G401 (cell line): Measurements from ENCODE around the gene CPM. TPM values are rescaled to one million over a fixed set of nuclear protein-coding genes. Genes with fewer than 3 reads are reported as not detected.
"Not testable (repeated sequence)": the region's sequence is repeated elsewhere in the genome, so short reads cannot be mapped to it uniquely, and the experiment has no call there.

Source experiments
- DNase-seq: peaks from one replicate; pipeline ENCODE4 v3.0.0-alpha.2; 2015; ENCODE audit warnings: low spot score
- in situ Hi-C: cut with HindIII; loops from 2 replicates; pipeline ENCODE4 v1.10.0; 2016; ENCODE audit warnings: low sequenced_read_pairs, mixed read lengths
- total RNA-seq: library from RNA; depleted of rRNA; stranded (reverse); fragments of >200 nt; shearing (Covaris generic); gene quantifications from 2 replicates; pipeline ENCODE4 v1.2.3, GENCODE V29; 2014

The CPM gene
- total RNA-seq, 1 experiment from 2014 or later: not detected

GRCh38 chr12:68841175-68841574 is 91.8 kb downstream of the CPM start:
- DNase-seq, in situ Hi-C loops: not testable (repeated sequence)

GRCh38 chr12:68839183-68840147 is 93.5 kb downstream of the CPM start:
- in situ Hi-C loops: no loop called here
- DNase-seq: no peak

DNA sequence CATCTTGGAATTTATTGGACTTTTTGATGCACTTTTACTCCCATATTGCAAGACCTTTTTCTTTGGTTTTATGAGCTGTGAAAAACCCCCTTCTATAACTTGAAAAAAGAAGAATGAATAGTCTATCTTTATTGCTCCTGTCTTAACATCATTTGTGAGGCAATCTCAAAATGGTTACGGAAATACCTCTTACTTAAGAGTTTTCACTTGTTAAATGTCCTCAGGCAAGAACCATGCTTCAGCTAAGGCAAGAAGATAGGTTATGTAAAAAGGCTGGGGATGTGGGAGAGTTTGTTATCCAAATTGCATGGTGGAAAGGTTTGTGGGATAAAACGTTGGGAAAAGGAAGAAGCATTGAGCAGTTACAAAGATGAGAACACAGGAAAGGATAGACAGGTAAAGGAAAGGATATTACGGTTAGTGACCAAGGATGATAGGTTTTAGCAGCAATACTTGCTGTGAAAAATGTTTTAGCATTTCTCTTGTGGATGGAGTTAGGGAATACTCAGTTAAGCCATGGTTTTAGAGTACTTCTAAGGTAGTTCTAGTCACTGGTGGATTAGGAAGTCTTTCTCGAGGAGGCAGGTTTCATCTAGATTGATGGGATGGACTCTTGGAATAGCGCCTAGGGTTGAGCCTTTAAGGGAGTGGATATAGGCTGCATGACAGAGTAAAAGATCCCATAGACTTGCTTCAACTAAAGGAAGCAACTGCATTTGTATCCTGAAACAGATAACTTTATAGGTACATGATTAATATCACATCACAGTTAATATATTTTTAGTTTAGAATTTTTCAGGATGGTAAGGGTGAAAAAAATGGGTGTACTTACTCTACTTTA is 94.7 kb downstream of the CPM start:
- DNase-seq: no peak
- in situ Hi-C loops: no loop called here

- in situ Hi-C loops: no loop called here
- no peak for DNase-seq
Observed at GRCh38 chr12:68837215-68837614, 95.8 kb downstream of the CPM start.

GRCh38 chr12:68835333-68835908 is 97.5 kb downstream of the CPM start:
- in situ Hi-C loops: no loop called here
- no peak for DNase-seq

GRCh38 chr12:68833508-68833907 is 99.5 kb downstream of the CPM start:
- in situ Hi-C loops: no loop called here
- DNase-seq: no peak

GRCh38 chr12:68832504-68832867 is 100.5 kb downstream of the CPM start:
- in situ Hi-C loops: no loop called here
- no peak for DNase-seq

DNA sequence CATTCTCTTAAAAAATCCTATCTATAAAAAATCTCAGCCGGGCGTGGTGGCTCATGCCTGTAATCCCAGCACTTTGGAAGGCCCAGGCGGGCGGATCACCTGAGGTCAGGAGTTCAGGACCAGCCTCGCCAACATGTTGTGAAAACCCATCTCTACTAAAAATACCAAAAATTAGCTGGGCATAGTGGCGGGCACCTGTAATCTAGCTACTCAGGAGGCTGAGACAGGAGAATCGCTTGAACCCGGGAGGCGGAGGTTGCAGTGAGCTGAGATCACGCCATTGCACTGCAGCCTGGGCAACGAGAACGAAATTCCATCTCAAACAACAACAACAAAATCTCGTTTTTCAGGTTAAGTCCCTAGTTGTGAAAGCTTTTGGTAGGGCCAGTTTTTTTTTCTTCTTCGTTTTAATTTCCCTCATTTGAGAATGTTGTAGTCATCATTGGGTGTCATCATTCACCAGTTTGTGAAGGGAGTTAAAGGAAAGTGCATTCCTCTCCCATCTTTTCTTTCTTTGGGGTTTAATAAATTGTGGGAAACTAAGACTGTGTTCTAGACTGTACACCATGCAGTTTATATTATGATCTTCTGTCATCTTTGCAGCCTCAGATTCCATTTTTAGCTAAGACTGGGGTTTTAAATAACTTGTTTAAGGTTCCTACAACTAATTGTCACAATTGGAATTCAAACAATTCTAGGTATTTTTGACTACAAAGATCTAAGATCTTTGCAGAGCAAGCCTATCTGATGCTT is 101.0 kb downstream of the CPM start:
- DNase-seq: no peak
- in situ Hi-C loops: no loop called here

- DNase-seq: no peak
- in situ Hi-C loops: no loop called here
Observed at GRCh38 chr12:68831272-68831671, 101.7 kb downstream of the CPM start.

DNA sequence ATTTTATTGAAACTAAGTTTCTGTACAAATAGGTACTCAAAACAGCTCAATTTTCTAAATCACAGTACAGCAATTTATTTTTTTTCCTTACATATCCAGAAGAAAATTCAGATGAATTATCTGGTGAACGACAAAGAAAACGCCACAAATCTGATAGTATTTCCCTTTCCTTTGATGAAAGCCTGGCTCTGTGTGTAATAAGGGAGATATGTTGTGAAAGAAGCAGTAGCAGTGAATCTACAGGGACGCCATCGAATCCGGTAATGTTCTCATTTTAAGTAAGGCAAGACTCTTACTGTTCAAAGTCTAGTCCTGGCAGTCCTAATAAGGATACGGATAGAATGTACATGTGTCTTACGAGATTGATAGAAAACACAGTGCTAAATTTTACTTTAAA is 104.3 kb downstream of the CPM start:
- in situ Hi-C loops: no loop called here
- DNase-seq: no peak

DNA sequence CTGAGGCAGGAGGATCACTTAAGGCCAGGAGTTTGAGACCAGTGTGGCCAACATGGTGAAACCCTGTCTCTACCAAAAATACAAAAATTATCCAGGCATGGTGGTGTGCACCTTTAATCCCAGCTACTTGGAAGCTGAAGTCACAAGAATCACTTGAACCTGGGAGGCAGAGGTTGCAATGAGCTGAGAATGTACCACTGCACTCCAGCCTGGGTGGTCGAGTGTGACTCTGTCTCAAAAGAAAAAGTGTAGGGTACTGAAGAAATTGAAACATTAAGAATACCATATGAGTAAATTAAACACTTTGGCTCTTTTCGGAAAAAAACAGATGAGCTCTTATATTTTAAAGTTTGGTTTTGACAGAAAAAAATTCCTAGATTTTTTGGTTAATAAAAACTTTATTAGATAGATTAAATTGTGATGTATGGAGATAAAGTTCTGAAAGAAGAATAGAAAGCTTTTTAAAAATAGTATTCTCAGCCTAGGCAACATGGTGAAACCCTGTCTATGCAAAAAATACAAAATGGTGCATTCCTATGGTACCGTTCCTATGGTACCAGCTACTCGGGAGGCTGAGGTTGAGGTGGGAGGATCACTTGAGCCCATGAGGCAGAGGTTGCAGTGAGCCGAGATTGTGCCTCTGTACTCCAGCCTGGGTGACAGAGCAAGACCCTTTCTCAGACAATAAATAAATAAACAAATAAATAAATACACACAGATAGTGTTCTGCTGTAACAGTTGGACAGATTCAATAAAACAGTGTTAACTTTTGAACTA is 104.9 kb downstream of the CPM start:
- no peak for DNase-seq
- in situ Hi-C loops: no loop called here

DNA sequence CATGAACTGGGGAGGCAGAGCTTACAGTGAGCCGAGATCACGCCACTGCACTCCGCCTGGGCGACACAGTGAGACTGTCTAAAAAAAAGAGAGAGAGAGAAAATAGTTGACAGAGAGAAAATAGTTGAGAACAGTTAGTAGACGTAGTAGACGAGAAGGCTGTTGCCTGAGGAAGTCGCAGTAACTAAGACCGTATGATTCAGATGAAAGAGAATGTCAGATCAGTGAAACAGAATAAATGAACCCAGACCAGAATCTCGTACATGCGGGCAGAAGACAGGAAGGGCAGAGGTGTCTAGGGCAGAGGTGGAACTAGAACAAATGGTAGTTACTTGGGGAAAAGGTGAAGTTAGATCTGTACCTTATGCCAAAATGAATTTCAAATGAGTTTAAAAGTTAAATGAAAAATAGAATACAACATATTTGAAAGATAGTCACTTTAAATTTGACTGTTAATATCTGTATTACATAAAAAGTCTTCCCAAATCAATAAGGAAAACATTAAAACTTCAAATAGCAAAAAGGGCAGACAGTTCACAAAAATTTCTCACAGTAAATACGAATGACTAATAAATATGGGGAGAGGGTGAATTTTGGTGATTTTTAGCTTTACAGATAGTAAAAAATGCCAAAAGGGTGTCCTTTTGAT is 107.3 kb downstream of the CPM start:
- in situ Hi-C loops: no loop called here
- no peak for DNase-seq

GRCh38 chr12:68824597-68825250 is 108.2 kb downstream of the CPM start:
- in situ Hi-C loops: no loop called here
- no peak for DNase-seq

GRCh38 chr12:68824131-68824530 is 108.8 kb downstream of the CPM start:
- no peak for DNase-seq
- in situ Hi-C loops: no loop called here

DNA sequence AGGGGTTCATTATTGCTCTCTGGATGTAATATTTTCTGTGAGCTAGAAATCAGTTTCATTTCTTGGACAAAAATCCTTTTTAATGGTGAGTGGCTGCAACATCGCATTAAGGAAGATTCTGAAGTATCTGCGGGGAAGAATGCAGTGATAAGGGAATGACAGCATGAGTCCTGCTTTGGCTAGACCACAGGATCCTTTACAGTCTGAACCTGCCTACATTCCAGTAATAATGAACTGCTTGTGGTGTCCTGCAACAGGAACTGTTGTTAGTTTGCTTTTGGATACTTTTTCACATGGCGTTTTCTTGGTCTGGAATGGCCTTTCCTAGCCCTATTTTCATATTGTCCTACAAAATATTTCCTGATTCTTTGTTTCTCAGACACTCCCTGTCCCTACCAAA is 109.3 kb downstream of the CPM start:
- in situ Hi-C loops: no loop called here
- no peak for DNase-seq

DNA sequence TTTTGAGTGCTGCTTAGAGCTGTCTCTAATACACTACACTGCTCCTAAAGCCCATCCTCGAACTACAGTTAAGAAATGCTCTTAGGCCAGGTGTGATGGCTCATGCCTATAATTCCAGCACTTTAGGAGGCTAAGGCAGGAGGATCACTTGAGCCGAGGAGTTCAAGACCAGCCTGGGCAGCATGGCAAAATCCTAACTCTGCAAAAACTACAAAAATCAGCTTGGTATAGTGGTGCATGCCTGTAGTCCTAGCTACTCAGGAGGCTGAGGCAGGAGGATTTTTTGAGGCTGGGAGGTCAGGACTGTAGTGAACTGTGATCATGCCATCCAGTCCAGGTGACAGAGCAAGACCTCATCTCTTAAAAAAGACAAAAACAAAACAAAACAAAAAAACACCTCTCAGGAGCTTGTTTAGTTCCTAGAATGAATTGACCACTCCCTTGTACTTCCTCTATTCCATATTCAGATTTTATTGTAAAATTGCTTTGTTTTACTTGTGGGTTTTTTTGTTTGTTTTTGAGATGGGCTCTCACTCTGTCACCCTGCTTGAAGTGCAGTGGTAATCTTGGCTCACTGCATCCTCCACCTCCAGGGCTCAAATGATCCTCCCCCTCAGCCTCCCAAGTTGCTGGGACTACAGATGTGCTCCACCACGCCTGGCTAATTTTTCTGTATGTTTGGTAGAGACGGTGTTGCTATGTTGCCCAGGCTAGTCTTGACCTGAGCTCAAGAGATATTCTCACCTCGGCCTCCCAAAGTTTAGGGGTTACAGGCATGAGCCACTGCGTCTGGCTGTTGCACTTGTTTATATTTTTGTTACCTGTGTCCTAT is 111.4 kb downstream of the CPM start:
- DNase-seq: no peak
- in situ Hi-C loops: no loop called here

DNA sequence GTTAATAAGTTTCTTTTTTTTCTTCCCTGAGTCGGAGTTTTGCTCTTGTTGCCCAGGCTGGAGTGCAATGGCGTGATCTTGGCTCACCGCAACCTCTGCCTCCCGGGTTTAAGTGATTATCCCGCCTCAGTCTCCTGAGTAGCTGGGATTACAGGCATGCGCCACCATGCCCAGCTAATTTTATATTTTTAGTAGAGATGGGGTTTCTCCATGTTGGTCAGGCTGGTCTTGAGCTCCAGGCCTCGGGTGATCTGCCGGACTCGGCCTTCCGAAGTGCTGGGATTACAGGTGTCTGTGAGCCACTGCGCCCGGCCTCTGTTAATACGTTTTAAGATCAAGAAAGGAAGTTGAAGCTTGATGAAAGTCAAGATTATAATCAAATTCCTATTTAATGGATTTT is 113.5 kb downstream of the CPM start:
- in situ Hi-C loops, DNase-seq: not testable (repeated sequence)
